ENCODE measurements around the gene SYNGR4. TPM values are rescaled to one million over a fixed set of nuclear protein-coding genes. Genes with fewer than 3 reads are reported as not detected.

SYNGR4 gene
- total RNA-seq, 4 donors from 2014 or later, result not detected

GRCh38 chr19:48417421-48417820 is 53.3 kb downstream of the SYNGR4 start:
- TF ChIP-seq CTCF (IDR thresholded peaks at IDR 0.05; ENCODE audit: low read depth), result no peak

- TF ChIP-seq CTCF (IDR thresholded peaks at IDR 0.05; ENCODE audit: low read depth), result no peak
These were observed 54.3 kb downstream of the SYNGR4 start for GRCh38 chr19:48418317-48419064.

GRCh38 chr19:48419158-48419920 is 55.2 kb downstream of the SYNGR4 start:
- TF ChIP-seq CTCF (IDR thresholded peaks at IDR 0.05; ENCODE audit: low read depth), result no peak

- no peak for TF ChIP-seq CTCF (IDR thresholded peaks at IDR 0.05; ENCODE audit: low read depth)
These were observed 57.4 kb downstream of the SYNGR4 start for GRCh38 chr19:48421548-48421947.

- TF ChIP-seq CTCF (IDR thresholded peaks at IDR 0.05; ENCODE audit: low read depth), result no peak
These were observed 60.6 kb downstream of the SYNGR4 start for GRCh38 chr19:48424694-48425219.

Other genes with a start within 250 kb of the SYNGR4 start
- gene LIG1, start 194.0 kb upstream of the SYNGR4 start, total RNA-seq, result 10 to 100 TPM in 1 of 4 donors, 1 to 10 TPM in 3; 2.3 to 22.0 (median 8.5) TPM
- gene ZSWIM9, start 193.7 kb upstream of the SYNGR4 start, total RNA-seq, result 1 to 10 TPM; 1.9 to 8.1 (median 3.0) TPM
- 100 to 1,000 TPM in 1 of 4 donors, 10 to 100 TPM in 3; 42.5 to 103 (median 65.2) TPM for gene CARD8, start 108.5 kb upstream of the SYNGR4 start, total RNA-seq
- under 1 TPM in 3 of 4 donors, not detected in 1; 0.19 to 0.65 (median 0.34) TPM for gene ZNF114, start 94.3 kb upstream of the SYNGR4 start, total RNA-seq
- gene EMP3, start 38.8 kb upstream of the SYNGR4 start, total RNA-seq, result 10 to 100 TPM; 32.2 to 79.7 (median 57.2) TPM
- gene TMEM143, start 427 bp upstream of the SYNGR4 start, total RNA-seq, result 10 to 100 TPM in 1 of 4 donors, 1 to 10 TPM in 3; 4.8 to 16.0 (median 7.0) TPM
- gene KDELR1, start 27.2 kb downstream of the SYNGR4 start, total RNA-seq, result 10 to 100 TPM; 62.5 to 99.1 (median 78.6) TPM
- gene GRIN2D, start 29.3 kb downstream of the SYNGR4 start, total RNA-seq, result 1 to 10 TPM in 1 of 4 donors, under 1 TPM in 3; 0.16 to 1.0 (median 0.31) TPM
- gene GRWD1, start 81.6 kb downstream of the SYNGR4 start, total RNA-seq, result 10 to 100 TPM; 14.4 to 29.0 (median 24.9) TPM
- gene KCNJ14, start 91.2 kb downstream of the SYNGR4 start, total RNA-seq, result 1 to 10 TPM in 1 of 4 donors, under 1 TPM in 3; 0.57 to 1.0 (median 0.74) TPM
- 10 to 100 TPM; 15.8 to 64.0 (median 31.5) TPM for gene CYTH2, start 105.0 kb downstream of the SYNGR4 start, total RNA-seq
- gene LMTK3, start 147.5 kb downstream of the SYNGR4 start, total RNA-seq, result not detected
- gene SULT2B1, start 187.8 kb downstream of the SYNGR4 start, total RNA-seq, result not detected
- gene SPACA4, start 242.4 kb downstream of the SYNGR4 start, total RNA-seq, result not detected